Femur (tissue), 1 donor: ENCODE data around the gene CCNO.

ENCODE experiments used
- DNase-seq: peaks from one replicate; pipeline ENCODE4 v3.0.0-alpha.2; 2017

The CCNO gene

DNA sequence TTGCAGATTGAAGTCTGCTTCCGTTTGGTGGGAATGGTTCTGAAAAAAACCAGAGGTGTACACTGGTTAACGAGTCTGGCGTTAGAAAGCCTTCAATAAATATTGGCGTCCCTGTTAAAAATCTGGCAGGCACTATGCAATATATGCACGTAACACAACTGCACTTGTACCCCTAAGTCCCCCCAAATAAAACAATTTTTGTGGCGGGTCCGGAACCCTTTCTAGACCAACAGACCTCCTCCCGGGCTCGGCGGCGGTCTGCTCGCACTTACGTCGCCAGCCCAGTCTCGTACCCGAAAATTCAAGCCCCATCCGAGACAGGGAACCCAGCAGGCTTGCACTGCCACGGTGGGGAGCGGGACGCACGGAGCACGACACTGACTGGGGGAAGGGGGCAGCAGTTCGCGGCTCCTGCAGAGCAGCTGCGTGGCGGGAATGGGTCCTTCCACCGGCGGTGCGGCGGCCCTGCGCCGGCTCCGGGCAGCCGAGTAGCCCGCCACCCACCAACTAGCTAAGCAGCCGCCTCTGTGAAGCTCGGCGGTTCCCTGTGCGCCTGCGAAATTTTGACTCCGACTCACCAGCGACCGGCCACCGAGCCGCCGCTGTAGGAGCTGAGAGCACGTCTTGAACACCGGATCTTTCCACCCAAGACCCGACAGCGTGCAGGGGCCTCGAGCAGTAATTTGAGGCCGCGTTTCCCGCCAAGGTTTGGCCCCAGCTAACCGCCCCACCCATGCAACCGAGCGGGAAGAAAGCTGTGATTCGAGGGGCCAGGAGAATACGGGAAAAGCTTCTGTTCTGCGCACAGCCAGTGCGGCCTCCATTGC, 10.2 kb downstream of the CCNO start:
- DNase-seq: no peak

DNA sequence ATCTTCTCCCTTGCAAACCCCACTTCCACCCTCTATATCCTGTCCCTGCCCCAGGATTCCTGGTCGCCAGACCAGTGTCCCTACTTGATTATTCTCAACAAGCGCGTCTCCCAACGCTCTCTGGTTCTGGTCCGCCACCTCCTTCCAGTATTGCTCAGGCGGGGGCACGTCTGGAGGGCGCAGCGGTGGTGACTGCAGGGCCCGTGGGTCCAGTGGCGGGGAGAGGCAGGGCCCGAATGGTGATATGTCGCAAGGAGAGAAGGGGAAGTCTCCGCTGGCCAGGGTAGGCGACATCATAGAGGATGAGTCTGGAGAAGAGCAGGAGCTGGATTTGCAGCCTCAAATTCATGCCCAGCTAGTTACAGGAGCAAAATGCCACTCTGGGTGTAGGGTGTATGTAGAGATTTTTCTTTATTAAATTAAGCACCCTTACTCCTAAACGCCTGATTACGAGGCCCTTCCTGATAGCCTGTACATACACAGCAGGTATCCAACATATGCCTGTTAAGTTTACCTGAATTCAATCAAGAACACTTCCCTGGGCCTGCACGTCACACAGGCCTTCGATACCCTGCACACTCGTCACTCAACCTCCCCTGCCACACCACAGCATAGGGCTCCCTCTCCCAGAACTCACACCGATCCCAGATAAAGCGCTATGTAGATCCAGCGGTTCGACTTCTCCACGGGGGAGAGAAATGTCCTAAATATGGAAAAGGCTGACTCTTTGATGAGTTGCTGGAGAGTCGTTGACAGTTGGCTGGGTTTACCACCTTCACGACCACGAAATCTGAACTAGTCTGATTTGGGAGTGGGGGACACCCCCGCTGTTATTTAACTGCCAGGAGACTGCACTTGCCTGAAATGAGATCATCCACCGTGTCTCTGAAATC, 11.1 kb downstream of the CCNO start:
- DNase-seq: no peak

DNA sequence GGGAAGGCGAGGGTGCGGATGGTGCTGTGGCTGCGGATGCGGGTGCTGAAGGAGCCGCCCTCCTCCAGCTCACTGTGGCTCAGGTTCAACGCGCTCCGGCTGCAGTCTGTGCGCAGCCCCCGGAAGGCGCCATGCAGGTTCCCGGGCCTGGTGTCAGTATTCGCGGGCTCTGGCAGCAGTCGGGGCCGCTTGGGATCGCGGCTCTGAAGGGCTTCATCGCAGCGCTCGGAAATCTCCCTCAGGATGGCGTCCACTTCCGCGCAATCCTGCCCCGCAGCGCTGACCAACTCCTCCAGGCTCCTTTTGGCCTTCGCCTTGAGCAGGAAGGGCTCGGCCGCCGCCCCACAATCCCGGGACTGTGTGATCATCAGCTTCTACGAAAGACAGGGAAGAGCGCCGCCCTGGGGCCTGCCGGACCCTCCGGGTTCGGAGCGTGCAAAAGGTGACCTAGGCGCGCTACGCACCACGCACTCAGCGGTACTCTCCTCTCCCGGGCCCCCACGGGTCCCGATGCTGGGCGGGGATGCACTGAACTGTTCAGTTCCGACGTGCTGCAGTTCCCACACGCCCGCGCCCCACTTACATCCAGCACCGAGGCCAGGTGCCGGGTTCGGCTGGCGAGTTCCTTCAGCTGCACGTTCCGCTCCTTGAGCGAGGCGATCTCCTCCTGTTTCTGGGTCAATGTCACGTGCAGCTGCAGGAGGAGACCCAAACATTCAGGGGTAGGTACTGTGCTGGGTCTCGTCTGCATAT, 12.8 kb downstream of the CCNO start:
- DNase-seq: no peak

DNA sequence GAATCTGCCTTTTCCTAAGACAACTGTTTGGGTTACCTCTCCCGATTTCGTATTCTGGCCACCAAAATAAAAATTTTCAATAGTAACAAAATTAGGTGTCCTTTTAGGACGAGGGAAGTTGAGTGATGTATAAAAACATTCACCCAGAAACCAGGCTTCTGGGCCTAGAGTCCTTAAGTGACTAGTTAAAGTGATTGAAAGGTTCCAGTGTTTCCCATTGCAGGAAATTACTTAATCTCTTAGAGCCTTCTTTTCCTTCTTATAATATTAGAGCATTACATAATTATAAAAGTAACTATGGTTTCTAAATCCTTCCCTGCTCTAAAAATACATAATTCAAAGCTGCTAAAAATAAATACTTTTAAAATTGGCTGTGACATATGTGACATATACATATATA, 13.6 kb downstream of the CCNO start:
- no peak for DNase-seq

DNA sequence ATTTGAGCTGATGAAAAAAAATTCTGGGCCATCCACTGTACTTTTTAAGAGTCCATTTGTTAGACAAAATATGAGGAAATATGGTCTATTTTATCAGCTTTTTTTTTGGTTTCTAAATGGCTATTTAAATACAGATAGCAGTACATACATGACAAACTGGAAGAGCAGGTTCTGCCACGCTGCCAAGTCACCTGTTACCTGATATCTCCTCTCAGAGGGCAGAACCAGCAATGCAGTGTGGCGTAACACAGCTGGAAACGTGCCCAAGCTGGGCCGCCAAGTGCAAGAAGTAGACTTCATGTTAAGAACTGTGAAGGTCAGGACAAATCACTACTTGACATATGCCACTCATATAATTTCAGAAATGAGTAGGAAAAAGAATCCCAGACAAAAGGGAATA, 14.4 kb downstream of the CCNO start:
- DNase-seq: no peak

DNA sequence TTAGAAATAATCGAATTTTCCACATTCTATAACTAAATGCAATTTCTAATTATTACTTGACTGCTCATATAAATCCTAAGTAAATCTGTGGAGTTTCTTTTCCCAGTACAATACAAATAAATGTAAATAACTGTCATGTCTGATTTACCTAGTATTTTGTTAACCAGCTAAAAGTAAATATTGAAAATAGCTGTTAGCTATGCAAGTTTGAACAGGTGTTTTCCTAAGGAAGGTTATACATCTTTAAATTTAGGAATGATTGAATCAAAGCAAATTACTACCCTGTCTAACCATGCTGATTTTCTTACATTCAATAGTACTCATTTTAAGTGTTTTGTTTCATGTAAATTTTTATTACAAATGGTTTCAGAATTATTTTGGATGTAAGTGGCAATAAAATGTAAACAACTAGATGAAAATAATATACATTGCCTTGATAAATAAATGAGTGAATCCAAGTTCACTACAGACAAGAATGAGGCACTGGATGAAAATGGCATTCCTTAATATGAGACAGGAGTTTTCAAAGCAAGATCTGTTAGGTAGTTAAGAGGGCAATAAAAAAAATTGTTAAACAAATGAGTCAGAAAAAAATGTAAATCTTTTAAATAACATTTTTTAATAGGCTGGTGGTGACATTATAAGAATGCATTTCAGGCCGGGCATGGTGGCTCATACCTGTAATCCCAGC, 22.1 kb downstream of the CCNO start:
- no peak for DNase-seq

DNA sequence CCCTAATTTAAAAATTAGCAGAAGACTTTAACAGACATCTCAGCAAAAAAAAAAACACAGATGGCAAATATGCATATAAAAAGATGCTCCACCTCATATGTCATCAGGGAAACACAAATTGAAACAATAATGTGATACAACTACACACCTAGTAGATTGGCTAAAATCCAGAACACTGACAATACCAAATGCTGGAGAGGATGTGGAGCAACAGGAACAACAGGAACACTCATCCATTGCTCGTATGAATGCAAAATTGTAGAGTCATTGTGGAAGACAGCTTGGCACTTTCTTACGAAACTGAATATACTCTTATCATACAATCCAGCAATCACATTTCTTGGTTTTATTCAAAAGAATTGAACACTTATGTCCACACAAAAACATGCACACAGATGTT, 28.4 kb downstream of the CCNO start:
- DNase-seq: no peak

DNA sequence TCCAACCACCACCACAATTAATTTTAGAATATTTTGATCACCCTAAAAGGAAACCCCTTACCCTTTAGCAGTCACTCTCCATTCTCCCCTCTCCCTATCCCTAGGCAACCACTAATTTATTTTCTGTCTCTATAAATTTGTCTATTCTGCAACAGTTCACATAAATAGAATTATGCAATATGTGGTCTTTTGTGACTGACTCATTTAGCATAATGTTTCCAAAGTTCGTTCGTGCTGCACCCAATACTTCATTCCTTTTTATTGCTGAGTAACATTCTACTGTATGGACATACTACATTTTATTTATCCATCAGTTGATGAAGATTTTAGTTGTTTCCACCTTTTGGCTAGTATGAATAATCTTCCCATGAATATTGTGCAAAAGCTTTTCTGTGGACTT, 42.2 kb downstream of the CCNO start:
- DNase-seq: no peak

DNA sequence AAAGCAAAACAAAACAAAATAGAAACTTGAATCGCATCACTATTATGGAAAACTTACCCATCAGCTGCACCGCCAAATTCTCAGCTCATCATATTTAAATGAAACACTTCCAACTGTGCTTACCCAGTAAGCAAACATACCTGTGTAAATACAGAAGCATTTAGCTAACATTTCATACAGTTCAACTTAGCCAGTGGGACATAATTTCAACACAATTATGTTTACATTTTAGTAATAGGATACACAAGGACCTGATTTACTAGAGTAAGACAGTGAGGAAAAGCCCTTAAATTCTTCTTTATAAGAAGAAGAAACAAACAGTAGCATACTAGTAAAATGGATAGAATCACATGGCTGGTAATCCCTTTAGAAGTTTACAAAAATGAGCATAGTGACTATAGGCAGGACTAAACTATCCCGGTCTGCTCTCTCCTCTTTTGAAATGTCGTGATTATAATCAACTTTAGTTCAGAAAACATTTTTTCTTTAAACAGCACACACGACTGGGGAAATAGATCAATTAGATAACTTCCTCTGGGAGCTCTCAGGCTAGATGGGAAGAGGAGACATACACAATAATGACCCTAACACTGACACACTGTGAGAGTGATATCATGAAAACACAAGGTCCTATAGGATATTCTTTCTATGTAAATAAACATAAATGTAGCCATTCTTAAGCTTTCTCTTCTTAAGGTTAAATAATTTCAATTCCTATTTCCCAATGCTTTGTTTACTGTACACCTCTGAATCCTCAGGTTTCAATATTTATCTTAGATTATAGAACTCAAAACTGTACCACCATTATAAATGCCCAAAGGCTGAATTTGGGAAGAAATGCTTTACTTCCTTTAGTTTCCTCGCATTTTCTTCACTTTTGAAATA, 44.5 kb downstream of the CCNO start:
- DNase-seq: no peak

DNA sequence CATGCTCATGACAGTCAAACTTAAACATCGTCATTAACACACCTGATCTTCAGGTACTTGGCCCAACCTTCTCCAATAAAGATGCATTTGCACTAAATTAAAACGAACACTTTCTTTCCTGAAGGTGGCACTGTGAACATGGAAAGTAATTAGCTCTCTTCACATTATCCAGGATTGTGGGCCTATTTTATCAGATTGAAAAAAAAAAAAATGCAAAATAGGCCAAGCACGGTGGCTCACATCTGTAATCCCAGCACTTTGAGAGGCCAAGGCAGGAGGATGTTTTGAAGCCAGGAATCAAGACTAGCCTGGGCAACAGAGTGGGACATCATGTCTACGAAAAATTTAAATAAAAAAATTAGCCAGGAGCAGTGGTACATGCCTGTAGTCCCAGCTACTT, 46.0 kb downstream of the CCNO start:
- DNase-seq: no peak
